ENCODE data around the gene TTLL7. TPM values are rescaled to one million over a fixed set of nuclear protein-coding genes. Genes with fewer than 3 reads are reported as not detected.

The TTLL7 gene
- polyA plus RNA-seq, 1 donor from 2014 or later = 88.1 TPM

DNA sequence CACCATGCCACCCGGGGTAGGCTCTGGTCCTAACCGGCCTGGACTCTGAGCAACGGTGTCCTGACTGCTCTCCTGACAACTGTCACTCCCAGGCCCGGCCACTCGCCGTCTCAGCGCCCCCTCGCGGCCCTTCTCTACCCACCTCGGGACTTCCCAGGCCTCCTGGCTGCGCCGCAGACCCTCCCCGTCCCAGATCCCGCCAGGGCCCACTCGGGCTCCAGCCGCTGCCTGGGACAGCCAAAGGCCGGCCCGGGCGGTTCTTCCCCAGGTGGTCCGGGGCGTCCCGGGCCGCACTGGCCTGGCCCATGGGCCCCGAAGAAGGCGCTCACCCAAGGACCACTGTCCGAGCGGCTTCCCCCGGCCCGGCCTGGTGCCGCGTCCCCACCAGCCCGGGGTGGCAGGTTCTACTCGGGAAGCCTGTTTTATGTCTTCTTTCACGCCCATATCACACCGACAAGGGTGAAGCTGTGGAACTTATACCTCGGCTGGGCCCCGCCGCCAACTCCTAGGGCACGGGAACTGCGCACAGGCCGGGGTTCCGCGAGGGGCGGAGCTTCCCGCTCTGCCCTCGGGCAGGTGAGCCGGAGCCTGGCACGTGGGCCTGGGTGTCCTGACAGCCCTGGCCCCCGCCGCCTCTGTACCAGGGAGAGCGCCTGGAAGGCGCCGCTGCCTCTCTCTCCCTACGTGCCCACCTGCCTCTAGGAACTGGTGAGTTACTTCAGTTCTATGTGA is 138.3 kb downstream of the TTLL7 start:
- no peaks in the 10 kb centered on the region for H3F3A ChIP-seq (ENCODE audit: insufficient read depth, low read length, poor library complexity, severe bottlenecking)
- H3K9me2 ChIP-seq (ENCODE audit: insufficient read depth, low read length) = no peaks in the 10 kb centered on the region
- no peak overlapping the region for H3K27ac ChIP-seq (ENCODE audit: low read length)
- no peak overlapping the region for H3K4me2 ChIP-seq (ENCODE audit: low read length)
- H4K20me1 ChIP-seq (ENCODE audit: insufficient read depth) = no peaks in the 10 kb centered on the region
- H3K4me3 ChIP-seq (ENCODE audit: low read length) = no peak overlapping the region
- no peak overlapping the region for H3K9ac ChIP-seq (ENCODE audit: low read length)
- TF ChIP-seq POLR2AphosphoS5 (IDR thresholded peaks at IDR 0.05) (no peak), SMC3 (conservative IDR thresholded peaks at IDR 0.05; ENCODE audit: poor library complexity) (no peak), MXI1 (conservative IDR thresholded peaks at IDR 0.05; ENCODE audit: poor library complexity, severe bottlenecking) (no peak), EP300 (conservative IDR thresholded peaks at IDR 0.05; ENCODE audit: poor library complexity, severe bottlenecking) (no peak), EZH2 (IDR thresholded peaks at IDR 0.05; ENCODE audit: borderline replicate concordance, insufficient read depth, low read length, poor library complexity, severe bottlenecking) (no peak), TAF1 (IDR thresholded peaks at IDR 0.05; ENCODE audit: low read depth) (no peak), RAD21 (conservative IDR thresholded peaks at IDR 0.05) (no peak)
- TF ChIP-seq, protein P1, sequence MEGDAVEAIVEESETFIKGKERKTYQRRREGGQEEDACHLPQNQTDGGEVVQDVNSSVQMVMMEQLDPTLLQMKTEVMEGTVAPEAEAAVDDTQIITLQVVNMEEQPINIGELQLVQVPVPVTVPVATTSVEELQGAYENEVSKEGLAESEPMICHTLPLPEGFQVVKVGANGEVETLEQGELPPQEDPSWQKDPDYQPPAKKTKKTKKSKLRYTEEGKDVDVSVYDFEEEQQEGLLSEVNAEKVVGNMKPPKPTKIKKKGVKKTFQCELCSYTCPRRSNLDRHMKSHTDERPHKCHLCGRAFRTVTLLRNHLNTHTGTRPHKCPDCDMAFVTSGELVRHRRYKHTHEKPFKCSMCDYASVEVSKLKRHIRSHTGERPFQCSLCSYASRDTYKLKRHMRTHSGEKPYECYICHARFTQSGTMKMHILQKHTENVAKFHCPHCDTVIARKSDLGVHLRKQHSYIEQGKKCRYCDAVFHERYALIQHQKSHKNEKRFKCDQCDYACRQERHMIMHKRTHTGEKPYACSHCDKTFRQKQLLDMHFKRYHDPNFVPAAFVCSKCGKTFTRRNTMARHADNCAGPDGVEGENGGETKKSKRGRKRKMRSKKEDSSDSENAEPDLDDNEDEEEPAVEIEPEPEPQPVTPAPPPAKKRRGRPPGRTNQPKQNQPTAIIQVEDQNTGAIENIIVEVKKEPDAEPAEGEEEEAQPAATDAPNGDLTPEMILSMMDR (IDR thresholded peaks at IDR 0.05; ENCODE audit: poor library complexity, severe bottlenecking) = no peak
- TF ChIP-seq, protein P2, sequence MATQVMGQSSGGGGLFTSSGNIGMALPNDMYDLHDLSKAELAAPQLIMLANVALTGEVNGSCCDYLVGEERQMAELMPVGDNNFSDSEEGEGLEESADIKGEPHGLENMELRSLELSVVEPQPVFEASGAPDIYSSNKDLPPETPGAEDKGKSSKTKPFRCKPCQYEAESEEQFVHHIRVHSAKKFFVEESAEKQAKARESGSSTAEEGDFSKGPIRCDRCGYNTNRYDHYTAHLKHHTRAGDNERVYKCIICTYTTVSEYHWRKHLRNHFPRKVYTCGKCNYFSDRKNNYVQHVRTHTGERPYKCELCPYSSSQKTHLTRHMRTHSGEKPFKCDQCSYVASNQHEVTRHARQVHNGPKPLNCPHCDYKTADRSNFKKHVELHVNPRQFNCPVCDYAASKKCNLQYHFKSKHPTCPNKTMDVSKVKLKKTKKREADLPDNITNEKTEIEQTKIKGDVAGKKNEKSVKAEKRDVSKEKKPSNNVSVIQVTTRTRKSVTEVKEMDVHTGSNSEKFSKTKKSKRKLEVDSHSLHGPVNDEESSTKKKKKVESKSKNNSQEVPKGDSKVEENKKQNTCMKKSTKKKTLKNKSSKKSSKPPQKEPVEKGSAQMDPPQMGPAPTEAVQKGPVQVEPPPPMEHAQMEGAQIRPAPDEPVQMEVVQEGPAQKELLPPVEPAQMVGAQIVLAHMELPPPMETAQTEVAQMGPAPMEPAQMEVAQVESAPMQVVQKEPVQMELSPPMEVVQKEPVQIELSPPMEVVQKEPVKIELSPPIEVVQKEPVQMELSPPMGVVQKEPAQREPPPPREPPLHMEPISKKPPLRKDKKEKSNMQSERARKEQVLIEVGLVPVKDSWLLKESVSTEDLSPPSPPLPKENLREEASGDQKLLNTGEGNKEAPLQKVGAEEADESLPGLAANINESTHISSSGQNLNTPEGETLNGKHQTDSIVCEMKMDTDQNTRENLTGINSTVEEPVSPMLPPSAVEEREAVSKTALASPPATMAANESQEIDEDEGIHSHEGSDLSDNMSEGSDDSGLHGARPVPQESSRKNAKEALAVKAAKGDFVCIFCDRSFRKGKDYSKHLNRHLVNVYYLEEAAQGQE (IDR thresholded peaks at IDR 0.05; ENCODE audit: borderline replicate concordance) = no peak
- no peaks in the 10 kb centered on the region for H3K36me3 ChIP-seq (ENCODE audit: insufficient read depth, low read length)
- H3K79me2 ChIP-seq (replicated peaks; ENCODE audit: insufficient read depth, low read length) = no peaks in the 10 kb centered on the region
- no peaks in the 10 kb centered on the region for H3K9me3 ChIP-seq (ENCODE audit: low read length)
- no peaks in the 10 kb centered on the region for H3K27me3 ChIP-seq (ENCODE audit: insufficient read depth, low read depth, low read length)
- no peak overlapping the region for H2AFZ ChIP-seq (ENCODE audit: low read depth, low read length)

GRCh38 chr1:83857716-83858115 is 141.2 kb downstream of the TTLL7 start:
- no peaks in the 10 kb centered on the region for H3K27me3 ChIP-seq (ENCODE audit: insufficient read depth, low read depth, low read length)
- H3K9ac ChIP-seq (ENCODE audit: low read length) = no peak overlapping the region
- H2AFZ ChIP-seq (ENCODE audit: low read depth, low read length) = no peak overlapping the region
- H3K27ac ChIP-seq (ENCODE audit: low read length) = no peak overlapping the region
- no peaks in the 10 kb centered on the region for H3K9me2 ChIP-seq (ENCODE audit: insufficient read depth, low read length)
- H3K4me3 ChIP-seq (ENCODE audit: low read length) = no peak overlapping the region
- no peaks in the 10 kb centered on the region for H3F3A ChIP-seq (ENCODE audit: insufficient read depth, low read length, poor library complexity, severe bottlenecking)
- H3K36me3 ChIP-seq (ENCODE audit: insufficient read depth, low read length) = no peaks in the 10 kb centered on the region
- no peaks in the 10 kb centered on the region for H3K79me2 ChIP-seq (replicated peaks; ENCODE audit: insufficient read depth, low read length)
- H4K20me1 ChIP-seq (ENCODE audit: insufficient read depth) = no peaks in the 10 kb centered on the region
- TF ChIP-seq MXI1 (conservative IDR thresholded peaks at IDR 0.05; ENCODE audit: poor library complexity, severe bottlenecking) = no peak
- TF ChIP-seq EP300 (conservative IDR thresholded peaks at IDR 0.05; ENCODE audit: poor library complexity, severe bottlenecking) = no peak
- TF ChIP-seq, protein P2 (IDR thresholded peaks at IDR 0.05; ENCODE audit: borderline replicate concordance) = no peak
- TF ChIP-seq RAD21 (conservative IDR thresholded peaks at IDR 0.05) = no peak
- TF ChIP-seq SMC3 (conservative IDR thresholded peaks at IDR 0.05; ENCODE audit: poor library complexity) = no peak
- no peak for TF ChIP-seq TAF1 (IDR thresholded peaks at IDR 0.05; ENCODE audit: low read depth)
- no peak for TF ChIP-seq POLR2AphosphoS5 (IDR thresholded peaks at IDR 0.05)
- TF ChIP-seq, protein P1 (IDR thresholded peaks at IDR 0.05; ENCODE audit: poor library complexity, severe bottlenecking) = no peak
- no peak for TF ChIP-seq EZH2 (IDR thresholded peaks at IDR 0.05; ENCODE audit: borderline replicate concordance, insufficient read depth, low read length, poor library complexity, severe bottlenecking)
- no peaks in the 10 kb centered on the region for H3K9me3 ChIP-seq (ENCODE audit: low read length)
- H3K4me2 ChIP-seq (ENCODE audit: low read length) = no peak overlapping the region
